Measurements from ENCODE around the gene TEX26.

Gene TEX26

GRCh38 chr13:30998136-30999088 is 66.0 kb downstream of the TEX26 start:
- H3K4me3 ChIP-seq (replicated peaks in 1 of 2; ENCODE audit: low read depth in 2 of 2, low read length in 2 of 2) = no peak overlapping the region
- peak; percentile 9 to 38 for DNase-seq (ENCODE audit: low read depth in 2 of 2)
- no peak for TF ChIP-seq CTCF (IDR thresholded peaks at IDR 0.05; ENCODE audit: low read depth, low read length)

- peak in 1 of 2 donors; percentile 29 for DNase-seq (ENCODE audit: low read depth in 2 of 2)
- TF ChIP-seq CTCF (IDR thresholded peaks at IDR 0.05; ENCODE audit: low read depth, low read length) = no peak
- H3K4me3 ChIP-seq (replicated peaks in 1 of 2; ENCODE audit: low read depth in 2 of 2, low read length in 2 of 2) = no peak overlapping the region
Observed at GRCh38 chr13:31000889-31001288, 68.4 kb downstream of the TEX26 start.

GRCh38 chr13:31001647-31002046 is 69.2 kb downstream of the TEX26 start:
- TF ChIP-seq CTCF (IDR thresholded peaks at IDR 0.05; ENCODE audit: low read depth, low read length) = no peak
- DNase-seq (ENCODE audit: low read depth in 2 of 2) = no peak
- no peak overlapping the region for H3K4me3 ChIP-seq (replicated peaks in 1 of 2; ENCODE audit: low read depth in 2 of 2, low read length in 2 of 2)

GRCh38 chr13:31005066-31005465 is 72.6 kb downstream of the TEX26 start:
- no peak for DNase-seq (ENCODE audit: low read depth in 2 of 2)
- no peak for TF ChIP-seq CTCF (IDR thresholded peaks at IDR 0.05; ENCODE audit: low read depth, low read length)

GRCh38 chr13:31007417-31007816 is 75.0 kb downstream of the TEX26 start:
- H3K4me3 ChIP-seq (replicated peaks in 1 of 2; ENCODE audit: low read depth in 2 of 2, low read length in 2 of 2) = no peak overlapping the region
- DNase-seq (ENCODE audit: low read depth in 2 of 2) = no peak
- TF ChIP-seq CTCF (IDR thresholded peaks at IDR 0.05; ENCODE audit: low read depth, low read length) = no peak

More at GRCh38 chr13:31005066-31005465, 72.6 kb downstream of the TEX26 start:
- no peak overlapping the region for H3K4me3 ChIP-seq (replicated peaks in 1 of 2; ENCODE audit: low read depth in 2 of 2, low read length in 2 of 2)

- no peak for TF ChIP-seq CTCF (IDR thresholded peaks at IDR 0.05; ENCODE audit: low read depth, low read length)
- no peak overlapping the region for H3K4me3 ChIP-seq (replicated peaks in 1 of 2; ENCODE audit: low read depth in 2 of 2, low read length in 2 of 2)
- peak in 1 of 2 donors; percentile 26 for DNase-seq (ENCODE audit: low read depth in 2 of 2)
Observed at GRCh38 chr13:31008400-31009115, 76.1 kb downstream of the TEX26 start.

All from cardiac fibroblast (primary cell).